ENCODE measurements around the gene LIPC. TPM values are rescaled to one million over a fixed set of nuclear protein-coding genes. Genes with fewer than 3 reads are reported as not detected.
"Not testable (repeated sequence)": the region's sequence is repeated elsewhere in the genome, so short reads cannot be mapped to it uniquely, and the experiment has no call there.

The LIPC gene
- total and polyA plus RNA-seq, 7 experiments from 2014 or later = 0.46 to 5.1 (median 0.77) TPM

GRCh38 chr15:58598829-58599210 lies 167.0 kb downstream of the LIPC start:
- Histone ChIP-seq H3K9me3 (ENCODE audit: control insufficient read depth in 2 of 3, low read length in 3 of 3) (no peaks in the 10 kb centered on the region), H3K27me3 (ENCODE audit: control insufficient read depth in 2 of 2, insufficient read depth in 2 of 2, low read length in 2 of 2) (no peaks in the 10 kb centered on the region), H3K36me3 (ENCODE audit: control insufficient read depth in 2 of 3, insufficient read depth in 3 of 3, low read length in 3 of 3) (peaks cover 0 to 16% (median 0%) of the 10 kb centered on the region in 3 experiments), H3K27ac (ENCODE audit: low read depth, low read length) (no peak overlapping the region), H3K4me3 (ENCODE audit: low read length) (no peak overlapping the region), H3K4me1 (ENCODE audit: control insufficient read depth in 2 of 2, insufficient read depth in 2 of 2, low read length in 2 of 2) (no peaks in the 10 kb centered on the region)
- DNase-seq = no peak
- H3K4me3 Mint-ChIP-seq = no peak overlapping the region
- no peak for ATAC-seq
- peaks cover 7 to 54% (median 36%) of the 10 kb centered on the region in 5 donors for H3K36me3 Mint-ChIP-seq
- peaks cover 0 to 38% (median 3%) of the 10 kb centered on the region in 7 donors for H3K4me1 Mint-ChIP-seq
- ChIA-PET POLR2A (no interaction called here), CTCF (no interaction called here)
- H3K27ac Mint-ChIP-seq = peak overlapping the region in 7 of 9 donors; percentile 9 to 76 (median 46)
- peaks cover 0 to 3% (median 0%) of the 10 kb centered on the region in 11 donors for H3K9me3 Mint-ChIP-seq
- no peaks in the 10 kb centered on the region for H3K27me3 Mint-ChIP-seq
- intact Hi-C loops (cut with micrococcal nuclease) = no loop called here

DNA sequence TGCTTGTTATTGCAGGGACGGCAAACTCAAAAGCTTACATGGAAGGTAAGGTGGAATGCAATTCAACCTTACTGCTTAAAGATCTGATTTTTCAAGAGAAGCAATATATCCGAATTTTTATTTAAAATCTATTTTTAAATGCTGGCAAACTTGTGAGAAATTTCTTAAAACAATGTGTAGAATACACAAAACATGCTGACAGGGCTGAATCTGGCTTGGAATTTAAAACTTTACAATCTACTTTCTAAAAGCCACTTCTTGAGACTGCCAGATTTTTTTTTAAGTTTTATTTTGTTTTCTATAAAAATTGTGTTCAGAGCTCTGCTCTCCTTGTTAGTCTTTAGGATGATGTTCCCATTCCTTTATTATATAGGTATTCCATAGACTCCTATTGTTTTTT lies 171.0 kb downstream of the LIPC start:
- Mint-ChIP-seq H3K27ac (peak overlapping the region in 1 of 9 donors; percentile 13), H3K9me3 (peaks cover 0 to 3% (median 0%) of the 10 kb centered on the region in 11 donors), H3K4me1 (peaks cover under 1 to 31% (median 5%) of the 10 kb centered on the region in 7 donors), H3K4me3 (no peak overlapping the region), H3K27me3 (no peaks in the 10 kb centered on the region), H3K36me3 (peaks cover 7 to 67% (median 41%) of the 10 kb centered on the region in 5 donors)
- POLR2A ChIA-PET = no interaction called here
- H3K36me3 ChIP-seq (ENCODE audit: control insufficient read depth in 2 of 3, insufficient read depth in 3 of 3, low read length in 3 of 3) = peaks cover 0 to 19% (median 4%) of the 10 kb centered on the region in 3 experiments
- CTCF ChIA-PET = interaction anchor here (0.6 kb wide), 1 partner anchor 17 kb away, joined by 3 read pairs; no protein-coding TSS in a partner anchor
- DNase-seq (no peak), ATAC-seq (no peak)
- H3K4me1 ChIP-seq (ENCODE audit: control insufficient read depth in 2 of 2, insufficient read depth in 2 of 2, low read length in 2 of 2) = no peaks in the 10 kb centered on the region
- no peak overlapping the region for H3K27ac ChIP-seq (ENCODE audit: low read depth, low read length)
- H3K27me3 ChIP-seq (ENCODE audit: control insufficient read depth in 2 of 2, insufficient read depth in 2 of 2, low read length in 2 of 2) = no peaks in the 10 kb centered on the region
- H3K9me3 ChIP-seq (ENCODE audit: control insufficient read depth in 2 of 3, low read length in 3 of 3) = no peaks in the 10 kb centered on the region
- H3K4me3 ChIP-seq (ENCODE audit: low read length) = no peak overlapping the region
- intact Hi-C loops (cut with micrococcal nuclease) = no loop called here

DNA sequence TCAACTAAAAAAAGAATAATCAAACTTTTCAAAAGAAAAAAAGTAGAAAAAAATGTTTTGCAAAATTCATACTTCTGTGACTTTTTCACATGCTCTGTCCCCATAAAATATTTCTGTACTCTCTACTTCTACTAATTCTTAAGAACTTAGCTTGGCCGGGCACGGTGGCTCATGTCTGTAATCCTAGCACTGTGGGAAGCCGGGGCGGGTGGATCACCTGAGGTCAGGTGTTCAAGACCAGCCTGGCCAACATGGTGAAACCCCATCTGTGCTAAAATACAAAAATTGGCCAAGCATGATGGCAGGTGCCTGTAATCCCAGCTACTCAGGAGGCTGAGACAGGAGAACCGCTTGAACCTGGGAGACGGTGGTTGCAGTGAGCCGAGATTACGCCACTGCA lies 172.1 kb downstream of the LIPC start:
- H3K27ac ChIP-seq (ENCODE audit: low read depth, low read length); H3K27ac Mint-ChIP-seq; H3K9me3 ChIP-seq (ENCODE audit: control insufficient read depth in 2 of 3, low read length in 3 of 3); H3K9me3 Mint-ChIP-seq; H3K27me3 Mint-ChIP-seq; DNase-seq; ATAC-seq; H3K4me1 ChIP-seq (ENCODE audit: control insufficient read depth in 2 of 2, insufficient read depth in 2 of 2, low read length in 2 of 2); H3K4me3 Mint-ChIP-seq; intact Hi-C loops (cut with micrococcal nuclease); POLR2A ChIA-PET; H3K4me3 ChIP-seq (ENCODE audit: low read length); H3K27me3 ChIP-seq (ENCODE audit: control insufficient read depth in 2 of 2, insufficient read depth in 2 of 2, low read length in 2 of 2): not testable (repeated sequence)
- CTCF ChIA-PET = interaction anchor here (0.9 kb wide), 1 partner anchor 86 kb away, joined by 4 read pairs; no protein-coding TSS in a partner anchor
- Mint-ChIP-seq H3K4me1 (peaks cover 4 to 32% (median 13%) of the 10 kb centered on the region in 7 donors), H3K36me3 (peaks cover 0 to 69% (median 48%) of the 10 kb centered on the region in 5 donors)
- peaks cover 0 to 16% (median 4%) of the 10 kb centered on the region in 3 experiments for H3K36me3 ChIP-seq (ENCODE audit: control insufficient read depth in 2 of 3, insufficient read depth in 3 of 3, low read length in 3 of 3)

- no peak overlapping the region for H3K4me3 ChIP-seq (ENCODE audit: low read length)
- Mint-ChIP-seq H3K27ac (peak overlapping the region in 1 of 9 donors; percentile 27), H3K4me3 (no peak overlapping the region), H3K4me1 (peaks cover 4 to 34% (median 19%) of the 10 kb centered on the region in 7 donors), H3K36me3 (peaks cover 0 to 69% (median 50%) of the 10 kb centered on the region in 5 donors), H3K27me3 (no peaks in the 10 kb centered on the region), H3K9me3 (peaks cover 0 to under 1% (median 0%) of the 10 kb centered on the region in 11 donors)
- no peak for DNase-seq
- H3K9me3 ChIP-seq (ENCODE audit: control insufficient read depth in 2 of 3, low read length in 3 of 3) = no peaks in the 10 kb centered on the region
- intact Hi-C loops (cut with micrococcal nuclease) = no loop called here
- H3K27me3 ChIP-seq (ENCODE audit: control insufficient read depth in 2 of 2, insufficient read depth in 2 of 2, low read length in 2 of 2) = no peaks in the 10 kb centered on the region
- peaks cover 0 to 21% (median 4%) of the 10 kb centered on the region in 3 experiments for H3K36me3 ChIP-seq (ENCODE audit: control insufficient read depth in 2 of 3, insufficient read depth in 3 of 3, low read length in 3 of 3)
- ATAC-seq = no peak
- ChIA-PET CTCF (interaction anchor here (0.9 kb wide), 1 partner anchor 87 kb away, joined by 4 read pairs; no protein-coding TSS in a partner anchor), POLR2A (no interaction called here)
- H3K4me1 ChIP-seq (ENCODE audit: control insufficient read depth in 2 of 2, insufficient read depth in 2 of 2, low read length in 2 of 2) = no peaks in the 10 kb centered on the region
- no peak overlapping the region for H3K27ac ChIP-seq (ENCODE audit: low read depth, low read length)
These were observed 172.7 kb downstream of the LIPC start for GRCh38 chr15:58604455-58604923.

GRCh38 chr15:58605931-58606530 lies 174.2 kb downstream of the LIPC start:
- no peak overlapping the region for H3K4me3 ChIP-seq (ENCODE audit: low read length)
- Mint-ChIP-seq H3K9me3 (no peaks in the 10 kb centered on the region), H3K27ac (peak overlapping the region in 2 of 9 donors; percentile 25 to 70), H3K36me3 (peaks cover 0 to 77% (median 56%) of the 10 kb centered on the region in 5 donors), H3K4me1 (peaks cover 4 to 35% (median 18%) of the 10 kb centered on the region in 7 donors), H3K4me3 (no peak overlapping the region), H3K27me3 (no peaks in the 10 kb centered on the region)
- H3K4me1 ChIP-seq (ENCODE audit: control insufficient read depth in 2 of 2, insufficient read depth in 2 of 2, low read length in 2 of 2) = no peaks in the 10 kb centered on the region
- ATAC-seq = no peak
- no peak for DNase-seq
- H3K36me3 ChIP-seq (ENCODE audit: control insufficient read depth in 2 of 3, insufficient read depth in 3 of 3, low read length in 3 of 3) = peaks cover 0 to 31% (median 4%) of the 10 kb centered on the region in 3 experiments
- no peak overlapping the region for H3K27ac ChIP-seq (ENCODE audit: low read depth, low read length)
- ChIA-PET POLR2A (no interaction called here), CTCF (interaction anchor here (0.6 kb wide), 1 partner anchor 31 kb away, joined by 3 read pairs; no protein-coding TSS in a partner anchor)
- intact Hi-C loops (cut with micrococcal nuclease) = no loop called here
- no peaks in the 10 kb centered on the region for H3K27me3 ChIP-seq (ENCODE audit: control insufficient read depth in 2 of 2, insufficient read depth in 2 of 2, low read length in 2 of 2)
- no peaks in the 10 kb centered on the region for H3K9me3 ChIP-seq (ENCODE audit: control insufficient read depth in 2 of 3, low read length in 3 of 3)

- peaks cover 0 to 77% (median 59%) of the 10 kb centered on the region in 5 donors for H3K36me3 Mint-ChIP-seq
- Histone ChIP-seq H3K4me1 (ENCODE audit: control insufficient read depth in 2 of 2, insufficient read depth in 2 of 2, low read length in 2 of 2) (no peaks in the 10 kb centered on the region), H3K27ac (ENCODE audit: low read depth, low read length) (no peak overlapping the region), H3K27me3 (ENCODE audit: control insufficient read depth in 2 of 2, insufficient read depth in 2 of 2, low read length in 2 of 2) (no peaks in the 10 kb centered on the region), H3K9me3 (ENCODE audit: control insufficient read depth in 2 of 3, low read length in 3 of 3) (no peaks in the 10 kb centered on the region), H3K4me3 (ENCODE audit: low read length) (no peak overlapping the region), H3K36me3 (ENCODE audit: control insufficient read depth in 2 of 3, insufficient read depth in 3 of 3, low read length in 3 of 3) (peaks cover 0 to 31% (median 4%) of the 10 kb centered on the region in 3 experiments)
- DNase-seq (no peak), ATAC-seq (no peak)
- intact Hi-C loops (cut with micrococcal nuclease) = no loop called here
- H3K27me3 Mint-ChIP-seq = no peaks in the 10 kb centered on the region
- ChIA-PET POLR2A (no interaction called here), CTCF (no interaction called here)
- peaks cover 4 to 37% (median 18%) of the 10 kb centered on the region in 7 donors for H3K4me1 Mint-ChIP-seq
- H3K4me3 Mint-ChIP-seq = no peak overlapping the region
- no peaks in the 10 kb centered on the region for H3K9me3 Mint-ChIP-seq
- H3K27ac Mint-ChIP-seq = no peak overlapping the region
These were observed 174.8 kb downstream of the LIPC start for GRCh38 chr15:58606577-58607080.

Data from naive thymus-derived CD4-positive, alpha-beta T cell (primary cell).